GM10266 (cell line): ENCODE results near the gene SRGAP3.

Experiments used
- DNase-seq: peaks from one replicate; pipeline ENCODE4 v3.0.0; 2012; ENCODE audit errors: extremely low spot score
- CTCF ChIP-seq: IDR thresholded peaks from 2 replicates; pipeline ENCODE4 v1.5.1; 2012; ENCODE audit warnings: mild to moderate bottlenecking, low read depth; ENCODE audit not compliant: control insufficient read depth, insufficient read depth; ENCODE audit errors: missing control alignments

SRGAP3 gene

GRCh38 chr3:9188583-9188982, 60.9 kb downstream of the SRGAP3 start:
- TF ChIP-seq CTCF, result no peak
- DNase-seq, result no peak

GRCh38 chr3:9185701-9186100, 63.7 kb downstream of the SRGAP3 start:
- DNase-seq, result no peak
- TF ChIP-seq CTCF, result no peak

GRCh38 chr3:9185046-9185445, 64.4 kb downstream of the SRGAP3 start:
- TF ChIP-seq CTCF, result no peak
- no peak for DNase-seq

GRCh38 chr3:9184461-9184835, 65.0 kb downstream of the SRGAP3 start:
- no peak for TF ChIP-seq CTCF

GRCh38 chr3:9183811-9184460, 65.5 kb downstream of the SRGAP3 start:
- TF ChIP-seq CTCF, result no peak
- no peak for DNase-seq

More at GRCh38 chr3:9184461-9184835, 65.0 kb downstream of the SRGAP3 start:
- no peak for DNase-seq

- TF ChIP-seq CTCF, result no peak
- no peak for DNase-seq
Observed at GRCh38 chr3:9183011-9183410, 66.4 kb downstream of the SRGAP3 start.

GRCh38 chr3:9180764-9181117, 68.7 kb downstream of the SRGAP3 start:
- TF ChIP-seq CTCF, result no peak
- no peak for DNase-seq
